ENCODE results near the gene PSMG2.

GRCh38 chr18:12692206-12692605 lies 10.6 kb upstream of the PSMG2 start:
- TF ChIP-seq CTCF (conservative IDR thresholded peaks at IDR 0.05 in 1 of 2, IDR thresholded peaks at IDR 0.05 in 1 of 2; ENCODE audit: extremely low read depth in 1 of 2, insufficient read depth in 1 of 2, low read depth in 1 of 2, low read length in 2 of 2) = no peak
- no peak for TF ChIP-seq EZH2 (IDR thresholded peaks at IDR 0.05; ENCODE audit: borderline replicate concordance, low read length)

Data from mammary epithelial cell (primary cell).